Testis (tissue), 2 donors: ENCODE measurements around the gene COL23A1.

ENCODE experiments used
- POLR2A ChIP-seq: fragments of 450-650 bp; IDR thresholded peaks from one replicate; pipeline ENCODE4 v1.6.1; 2017; ENCODE audit warnings: antibody characterized with exemption, mild to moderate bottlenecking, moderate library complexity
- TF ChIP-seq, protein P1 (sequence below), 3 experiments: fragments of 450-650 bp in 2 of 3; fragments of 200-600 bp in 1 of 3; sonication (generic) in 1 of 3; IDR thresholded peaks; one replicate each; pipeline ENCODE4 v1.5.1; 2016 to 2019; ENCODE audit warnings: antibody characterized with exemption in 3 of 3, mild to moderate bottlenecking in 2 of 3, moderate library complexity in 1 of 3

DNA sequence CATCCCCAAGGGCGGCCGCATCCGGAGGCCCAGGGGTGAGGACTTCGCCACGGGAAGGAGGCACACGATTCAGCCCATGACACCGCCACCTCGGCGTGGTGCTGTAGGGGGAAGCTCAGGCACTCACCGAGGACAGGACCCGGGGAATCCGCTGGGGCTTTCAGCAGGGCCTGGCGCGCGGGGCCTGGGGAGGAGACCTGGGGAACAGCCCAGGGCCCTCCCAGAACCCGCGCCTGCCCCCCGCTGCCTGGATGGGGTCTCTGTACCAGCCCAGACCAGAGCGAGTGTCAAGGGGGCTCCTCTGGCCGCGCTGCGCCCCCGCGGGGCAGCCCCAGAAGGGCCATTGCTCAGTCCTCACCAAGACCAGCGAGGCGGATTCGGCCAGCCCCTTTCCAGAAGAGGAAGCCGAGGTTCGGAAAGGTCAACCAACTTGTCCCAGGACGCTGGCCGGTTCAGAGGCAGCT is 12.8 kb downstream of the COL23A1 start:
- TF ChIP-seq, protein P1, sequence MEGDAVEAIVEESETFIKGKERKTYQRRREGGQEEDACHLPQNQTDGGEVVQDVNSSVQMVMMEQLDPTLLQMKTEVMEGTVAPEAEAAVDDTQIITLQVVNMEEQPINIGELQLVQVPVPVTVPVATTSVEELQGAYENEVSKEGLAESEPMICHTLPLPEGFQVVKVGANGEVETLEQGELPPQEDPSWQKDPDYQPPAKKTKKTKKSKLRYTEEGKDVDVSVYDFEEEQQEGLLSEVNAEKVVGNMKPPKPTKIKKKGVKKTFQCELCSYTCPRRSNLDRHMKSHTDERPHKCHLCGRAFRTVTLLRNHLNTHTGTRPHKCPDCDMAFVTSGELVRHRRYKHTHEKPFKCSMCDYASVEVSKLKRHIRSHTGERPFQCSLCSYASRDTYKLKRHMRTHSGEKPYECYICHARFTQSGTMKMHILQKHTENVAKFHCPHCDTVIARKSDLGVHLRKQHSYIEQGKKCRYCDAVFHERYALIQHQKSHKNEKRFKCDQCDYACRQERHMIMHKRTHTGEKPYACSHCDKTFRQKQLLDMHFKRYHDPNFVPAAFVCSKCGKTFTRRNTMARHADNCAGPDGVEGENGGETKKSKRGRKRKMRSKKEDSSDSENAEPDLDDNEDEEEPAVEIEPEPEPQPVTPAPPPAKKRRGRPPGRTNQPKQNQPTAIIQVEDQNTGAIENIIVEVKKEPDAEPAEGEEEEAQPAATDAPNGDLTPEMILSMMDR (IDR thresholded peaks at IDR 0.05): no peak
- TF ChIP-seq POLR2A: no peak
